SK-N-SH (cell line): ENCODE results near the gene PTAFR. TPM values are rescaled to one million over a fixed set of nuclear protein-coding genes. Genes with fewer than 3 reads are reported as not detected.
A peak's percentile ranks its signal among the peaks of the same experiment; 100 is the strongest.

Experiments used
- CTCF ChIA-PET: fragments of 300-600, 350-600 bp; formaldehyde crosslinking; extraction: SDS; loops from one replicate; lab custom pipeline; 2021; lab: Yijun Ruan, JAX
- POLR2A ChIA-PET: fragments of 350-600 bp; sonication (Branson Sonifier 250); formaldehyde crosslinking; extraction: SDS; loops from one replicate; lab custom pipeline; 2020; ENCODE audit warnings: antibody characterized with exemption, inconsistent platforms; lab: Yijun Ruan, JAX
- DNase-seq: peaks from one replicate; pipeline ENCODE4 v3.0.0; 2012
- H2AFZ ChIP-seq: fragments of 200-600 bp; sonication (generic); 2 replicates; pipeline ENCODE4 v1.8.1; 2016; ENCODE audit warnings: antibody characterized with exemption, mild to moderate bottlenecking, low read depth
- H3F3A ChIP-seq: fragments of 200-600 bp; sonication (generic); replicated peaks from 2 replicates; pipeline ENCODE3; 2016; ENCODE audit warnings: antibody characterized with exemption, mild to moderate bottlenecking; ENCODE audit not compliant: insufficient read depth
- H3K27ac ChIP-seq, 2 experiments: fragments of 200-500 bp in 1 of 2; fragments of 200-600 bp in 1 of 2; sonication (Bioruptor generic) in 1 of 2; sonication (generic), shearing (Covaris generic) in 1 of 2; 2 replicates each; pipeline versions ENCODE4 v1.5.1 to v1.6.1; 2014 to 2016; ENCODE audit warnings: low read depth in 2 of 2, inconsistent platforms in 1 of 2, low read length in 1 of 2, mild to moderate bottlenecking in 1 of 2, mixed read lengths in 1 of 2
- H3K27me3 ChIP-seq: fragments of 200-600 bp; sonication (generic), shearing (Covaris generic); 2 replicates; pipeline ENCODE4 v1.6.1; 2016; ENCODE audit warnings: mixed run types; ENCODE audit not compliant: insufficient read depth
- H3K36me3 ChIP-seq, 2 experiments: fragments of 200-500 bp in 1 of 2; fragments of 200-600 bp in 1 of 2; sonication (Bioruptor generic) in 1 of 2; sonication (generic) in 1 of 2; replicated peaks in 1 of 2; 2 replicates each; pipeline versions ENCODE3 to v1.5.1; 2014 to 2016; ENCODE audit warnings: low read length in 1 of 2, mild to moderate bottlenecking in 1 of 2; ENCODE audit not compliant: insufficient read depth in 2 of 2, control insufficient read depth in 1 of 2
- H3K4me1 ChIP-seq, 2 experiments: fragments of 200-500 bp in 1 of 2; fragments of 200-600 bp in 1 of 2; sonication (Bioruptor generic) in 1 of 2; sonication (generic), shearing (Covaris generic) in 1 of 2; 2 replicates each; pipeline versions ENCODE4 v1.5.1 to v1.6.1; 2014 to 2016; ENCODE audit warnings: low read depth in 1 of 2, low read length in 1 of 2, mixed run types in 1 of 2; ENCODE audit not compliant: insufficient read depth in 2 of 2, control insufficient read depth in 1 of 2
- H3K4me2 ChIP-seq: fragments of 200-600 bp; sonication (generic), shearing (Covaris generic); 2 replicates; pipeline ENCODE4 v1.6.1; 2017; ENCODE audit warnings: mixed run types
- H3K4me3 ChIP-seq, 2 experiments: fragments of 200-500 bp in 1 of 2; fragments of 200-600 bp in 1 of 2; sonication (Bioruptor generic) in 1 of 2; sonication (generic), shearing (Covaris generic) in 1 of 2; 2 replicates each; pipeline versions ENCODE4 v1.5.1 to v1.8.1; 2014 to 2016; ENCODE audit warnings: low read depth in 2 of 2, inconsistent platforms in 1 of 2, low read length in 1 of 2, mild to moderate bottlenecking in 1 of 2, mixed read lengths in 1 of 2, moderate library complexity in 1 of 2
- H3K79me2 ChIP-seq: fragments of 200-600 bp; sonication (generic); 2 replicates; pipeline ENCODE4 v1.8.1; 2017; ENCODE audit warnings: mild to moderate bottlenecking; ENCODE audit not compliant: insufficient read depth
- H3K9ac ChIP-seq: fragments of 200-600 bp; sonication (generic); 2 replicates; pipeline ENCODE4 v1.6.1; 2017; ENCODE audit warnings: mixed run types
- H3K9me2 ChIP-seq: fragments of 200-600 bp; sonication (generic); 2 replicates; pipeline ENCODE4 v1.6.1; 2017; ENCODE audit warnings: mixed run types
- H3K9me3 ChIP-seq: fragments of 200-600 bp; sonication (generic); 2 replicates; pipeline ENCODE4 v1.6.1; 2017; ENCODE audit warnings: mixed run types, mild to moderate bottlenecking, moderate library complexity
- H4K20me1 ChIP-seq: fragments of 200-600 bp; sonication (generic); 2 replicates; pipeline ENCODE4 v1.6.1; 2017; ENCODE audit warnings: mild to moderate bottlenecking, mixed run types; ENCODE audit not compliant: insufficient read depth
- ELF1 ChIP-seq: IDR thresholded peaks from 2 replicates; pipeline ENCODE4 v1.4.0; 2012
- FOSL2 ChIP-seq: IDR thresholded peaks from 2 replicates; pipeline ENCODE4 v1.4.0; 2012; ENCODE audit warnings: low read depth, mild to moderate bottlenecking, moderate library complexity, borderline replicate concordance
- FOXM1 ChIP-seq: IDR thresholded peaks from 2 replicates; pipeline ENCODE4 v1.4.0; 2012; ENCODE audit warnings: low read depth, mild to moderate bottlenecking
- GABPA ChIP-seq: IDR thresholded peaks from 2 replicates; pipeline ENCODE4 v1.4.0; 2012; ENCODE audit warnings: low read depth, mild to moderate bottlenecking
- MEF2A ChIP-seq: IDR thresholded peaks from 2 replicates; pipeline ENCODE4 v1.4.0; 2012; ENCODE audit warnings: low read depth, borderline replicate concordance
- REST ChIP-seq: IDR thresholded peaks from 2 replicates; pipeline ENCODE4 v1.6.1; 2012; ENCODE audit warnings: mild to moderate bottlenecking, low read depth, low read length, moderate library complexity
- RXRA ChIP-seq: IDR thresholded peaks from 2 replicates; pipeline ENCODE4 v1.4.0; 2012; ENCODE audit warnings: low read depth, mild to moderate bottlenecking, borderline replicate concordance
- SMC3 ChIP-seq: IDR thresholded peaks from 2 replicates; pipeline ENCODE4 v1.6.1; 2012; ENCODE audit warnings: low read depth, low read length, improper control_type of control experiment
- WGBS: methylation state at CpG from one replicate; pipeline ENCODE4 v1.1.6; 2017; ENCODE audit warnings: low lambda C conversion rate; 5-methylcytosine and 5-hydroxymethylcytosine counted together
- polyA plus RNA-seq, 3 experiments: library from polyadenylated mRNA; depleted of rRNA; stranded (reverse); fragments of >200 nt; gene quantifications; 2 replicates each; pipeline ENCODE4 v1.2.3, GENCODE V29; 2012

PTAFR gene
- polyA plus RNA-seq, 1 of the 3 experiments (the other 2 are of a cell fraction): 0.05 TPM

- Histone ChIP-seq H3F3A (no peaks in the 10 kb centered on the region), H4K20me1 (no peaks in the 10 kb centered on the region), H3K4me2 (no peak overlapping the region), H3K4me1 (no peaks in the 10 kb centered on the region), H3K4me3 (no peak overlapping the region), H3K9me3 (no peaks in the 10 kb centered on the region), H3K79me2 (no peaks in the 10 kb centered on the region), H3K27ac (no peak overlapping the region; a peak in 1 of 4 replicates), H2AFZ (peak overlapping the region; percentile 53; the same call in 1 of the 2 replicates), H3K27me3 (no peaks in the 10 kb centered on the region), H3K9ac (no peak overlapping the region), H3K9me2 (no peaks in the 10 kb centered on the region), H3K36me3 (no peaks in the 10 kb centered on the region)
- ChIA-PET POLR2A (no interaction called here), CTCF (interaction anchor here (1.4 to 2.5 kb wide), 2 partner anchors 20 to 98 kb away, joined by 4 to 6 read pairs; no protein-coding TSS in a partner anchor)
- DNase-seq: no peak
- TF ChIP-seq SMC3: no peak
- TF ChIP-seq MEF2A: no peak
- no peak for TF ChIP-seq REST
- TF ChIP-seq FOSL2: no peak
- no peak for TF ChIP-seq GABPA
- WGBS: 98% methylated on average over 2 of the region's 2 CpGs
These were observed 65.3 kb downstream of the PTAFR start for GRCh38 chr1:28111157-28111556.

- 62% methylated on average over 1 of the region's 1 CpG for WGBS
- Histone ChIP-seq H3F3A (no peaks in the 10 kb centered on the region), H3K9me3 (no peaks in the 10 kb centered on the region), H3K4me3 (no peak overlapping the region), H3K27ac (peak overlapping the region in 1 of 2 experiments; percentile 30; a peak in 1 of 4 replicates), H4K20me1 (no peaks in the 10 kb centered on the region), H3K36me3 (no peaks in the 10 kb centered on the region), H3K4me2 (no peak overlapping the region), H3K79me2 (no peaks in the 10 kb centered on the region), H2AFZ (peak overlapping the region; percentile 53; the same call in 1 of the 2 replicates), H3K27me3 (no peaks in the 10 kb centered on the region), H3K9ac (no peak overlapping the region), H3K9me2 (no peaks in the 10 kb centered on the region), H3K4me1 (no peaks in the 10 kb centered on the region)
- ChIA-PET POLR2A (no interaction called here), CTCF (interaction anchor here (0.9 kb wide), 1 partner anchor 35 kb away, joined by 3 read pairs; no protein-coding TSS in a partner anchor)
- no peak for DNase-seq
- TF ChIP-seq ELF1 (no peak), REST (no peak), FOSL2 (no peak), FOXM1 (no peak), RXRA (no peak)
These were observed 65.9 kb downstream of the PTAFR start for GRCh38 chr1:28110555-28110954.
